Dermis blood vessel endothelial cell (primary cell): Measurements from ENCODE around the gene TMEM178B. TPM values are rescaled to one million over a fixed set of nuclear protein-coding genes. Genes with fewer than 3 reads are reported as not detected.

Experiments used
- DNase-seq: peaks from one replicate; pipeline ENCODE4 v3.0.0; 2010
- total RNA-seq: library from RNA; depleted of rRNA; stranded (reverse); fragments of >200 nt; gene quantifications from 2 replicates; pipeline ENCODE4 v1.2.3, GENCODE V29; 2014

TMEM178B gene
- total RNA-seq, 1 donor from 2014 or later: 0.34 TPM

GRCh38 chr7:141265668-141266067, 191.8 kb downstream of the TMEM178B start:
- DNase-seq: no peak

GRCh38 chr7:141268614-141269013, 194.8 kb downstream of the TMEM178B start:
- DNase-seq: no peak

GRCh38 chr7:141271451-141271850, 197.6 kb downstream of the TMEM178B start:
- DNase-seq: no peak

GRCh38 chr7:141272417-141272816, 198.6 kb downstream of the TMEM178B start:
- DNase-seq: no peak

- no peak for DNase-seq
Measured at GRCh38 chr7:141275350-141275749, 201.5 kb downstream of the TMEM178B start.

GRCh38 chr7:141276031-141276430, 202.2 kb downstream of the TMEM178B start:
- DNase-seq: no peak

- DNase-seq: no peak
Measured at GRCh38 chr7:141280100-141280499, 206.2 kb downstream of the TMEM178B start.

- no peak for DNase-seq
Measured at GRCh38 chr7:141281311-141281710, 207.4 kb downstream of the TMEM178B start.

GRCh38 chr7:141286522-141286921, 212.7 kb downstream of the TMEM178B start:
- DNase-seq: no peak

- DNase-seq: no peak
Measured at GRCh38 chr7:141287936-141288335, 214.1 kb downstream of the TMEM178B start.

- DNase-seq: no peak
Measured at GRCh38 chr7:141288626-141289025, 214.8 kb downstream of the TMEM178B start.

GRCh38 chr7:141290365-141290764, 216.5 kb downstream of the TMEM178B start:
- DNase-seq: no peak

GRCh38 chr7:141290973-141291372, 217.1 kb downstream of the TMEM178B start:
- no peak for DNase-seq

- no peak for DNase-seq
Measured at GRCh38 chr7:141291541-141291940, 217.7 kb downstream of the TMEM178B start.

GRCh38 chr7:141294143-141294829, 220.4 kb downstream of the TMEM178B start:
- no peak for DNase-seq

GRCh38 chr7:141295367-141295895, 221.6 kb downstream of the TMEM178B start:
- no peak for DNase-seq

- no peak for DNase-seq
Measured at GRCh38 chr7:141300816-141301215, 227.0 kb downstream of the TMEM178B start.

GRCh38 chr7:141301544-141301943, 227.7 kb downstream of the TMEM178B start:
- no peak for DNase-seq

- no peak for DNase-seq
Measured at GRCh38 chr7:141302617-141303016, 228.8 kb downstream of the TMEM178B start.

- DNase-seq: no peak
Measured at GRCh38 chr7:141304291-141304690, 230.4 kb downstream of the TMEM178B start.

GRCh38 chr7:141306081-141306480, 232.2 kb downstream of the TMEM178B start:
- no peak for DNase-seq

- no peak for DNase-seq
Measured at GRCh38 chr7:141312395-141312794, 238.5 kb downstream of the TMEM178B start.

GRCh38 chr7:141312828-141313521, 239.1 kb downstream of the TMEM178B start:
- no peak for DNase-seq

GRCh38 chr7:141313896-141314295, 240.0 kb downstream of the TMEM178B start:
- no peak for DNase-seq
